HG03575 (cell line): ENCODE results near the gene GUCY2F.
A peak's percentile ranks its signal among the peaks of the same experiment; 100 is the strongest.

Experiments
- ATAC-seq: cut with Tn5 transposase; IDR thresholded peaks from one replicate; pipeline ENCODE4 v1.9.1; 2021; ENCODE audit not compliant: unreplicated experiment, insufficient number of reproducible peaks, low FRiP score; ENCODE audit errors: extremely low read depth

GUCY2F gene

GRCh38 chrX:109481986-109482385, at the start of gene GUCY2F:
Gene GUCY2F, minus strand, starts transcription at chrX:109482086. Its CDS starts 6,150 bp downstream, at chrX:109475936.
- no peak for ATAC-seq

DNA sequence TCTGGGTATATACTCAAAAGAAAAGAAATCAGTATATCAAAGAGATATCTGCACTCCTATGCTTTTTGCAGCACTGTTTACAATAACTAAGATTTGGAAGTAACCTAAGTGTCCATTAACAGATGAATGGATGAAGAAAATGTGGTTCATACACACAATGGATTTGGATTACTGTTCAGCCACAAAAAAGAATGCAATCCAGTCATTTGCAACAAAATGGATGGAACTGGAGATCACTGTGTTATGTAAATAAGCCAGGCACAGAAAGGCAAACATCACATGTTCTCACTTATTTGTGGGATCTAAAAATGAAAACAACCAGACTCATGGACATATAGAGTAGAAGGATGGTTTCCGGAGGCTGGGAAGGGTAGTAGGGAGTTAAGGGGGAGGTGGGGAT, 37.1 kb upstream of the GUCY2F start:
- ATAC-seq: no peak

GRCh38 chrX:109511113-109511512, 29.2 kb upstream of the GUCY2F start:
- no peak for ATAC-seq

DNA sequence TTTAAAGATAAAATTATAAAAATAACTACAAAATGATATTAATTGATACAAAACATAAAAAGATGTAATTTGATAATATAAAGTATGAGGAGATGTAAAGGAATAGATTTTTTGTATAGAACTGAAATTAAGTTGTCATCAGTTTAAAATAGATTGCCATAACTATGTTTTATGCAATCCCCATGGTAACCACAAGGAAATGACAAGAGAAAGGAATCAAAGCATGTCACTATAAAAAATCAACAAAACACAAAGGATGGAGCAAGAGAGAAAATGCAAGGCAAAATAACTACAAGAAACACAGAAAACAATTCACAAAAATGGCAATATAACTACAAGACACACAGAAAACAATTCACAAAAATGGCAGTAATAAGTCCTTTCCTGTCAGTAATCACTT, 27.0 kb upstream of the GUCY2F start:
- no peak for ATAC-seq

- no peak for ATAC-seq
These were observed 19.3 kb upstream of the GUCY2F start for GRCh38 chrX:109501176-109501575.

DNA sequence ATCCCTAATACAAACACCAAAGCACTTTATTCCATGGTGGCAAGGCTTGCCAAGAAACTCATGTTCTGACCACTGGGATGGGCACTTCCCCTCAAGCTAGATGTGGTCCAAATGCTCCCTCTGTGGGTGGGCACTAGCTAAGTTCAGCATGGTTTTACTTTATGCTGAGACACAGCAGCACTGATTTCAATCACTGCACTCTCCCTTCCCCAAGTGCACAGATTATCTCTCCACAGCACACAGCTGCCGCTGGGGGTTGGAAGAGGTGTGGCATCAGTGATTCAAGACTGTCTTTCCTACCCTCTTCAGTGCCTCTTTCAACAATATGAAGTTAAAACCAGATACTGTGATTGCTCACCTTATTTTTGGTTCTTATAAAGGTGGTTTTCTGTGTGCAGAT, 16.5 kb upstream of the GUCY2F start:
- no peak for ATAC-seq

GRCh38 chrX:109489174-109489573, 7.3 kb upstream of the GUCY2F start:
- no peak for ATAC-seq

DNA sequence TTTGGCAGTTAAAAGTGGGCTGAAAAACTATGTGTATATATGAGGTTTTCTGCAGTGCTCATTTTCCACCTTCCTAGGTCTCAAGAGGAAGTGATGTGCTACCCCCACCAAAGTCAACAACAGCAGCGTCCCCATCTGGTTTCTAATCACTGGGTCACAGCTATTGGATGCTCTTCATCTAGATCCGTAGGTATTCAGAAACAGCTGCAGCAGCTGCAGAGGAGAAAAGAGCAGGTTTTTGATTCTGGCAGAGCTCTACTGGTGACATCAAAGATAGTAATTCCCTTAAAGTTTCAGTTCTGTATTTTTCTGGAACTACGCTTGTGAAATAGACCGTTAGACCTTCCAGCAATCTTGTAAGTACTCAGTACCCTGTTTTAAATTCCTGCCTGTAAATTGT, 5.8 kb upstream of the GUCY2F start:
- no peak for ATAC-seq

GRCh38 chrX:109485470-109486340, 3.8 kb upstream of the GUCY2F start:
- ATAC-seq: peak; percentile 61

DNA sequence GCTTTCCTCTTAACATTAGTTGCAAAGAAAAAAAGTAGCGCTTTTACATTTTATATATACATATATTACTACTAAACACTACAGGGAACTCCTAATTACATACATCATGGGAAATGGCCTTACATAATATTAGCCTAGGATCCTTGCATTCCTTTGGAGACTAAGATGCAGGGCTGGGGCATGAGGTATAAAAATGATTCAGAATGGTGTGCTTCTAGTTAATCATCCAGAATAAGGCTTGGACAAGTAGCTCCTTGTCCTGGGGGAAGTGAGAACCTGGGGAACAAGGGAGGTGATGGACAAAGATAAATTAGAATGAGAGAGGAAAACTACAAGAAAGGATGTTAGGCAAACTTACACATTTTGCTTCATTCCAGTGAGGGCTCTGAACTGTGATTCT, 3.0 kb upstream of the GUCY2F start:
- no peak for ATAC-seq

DNA sequence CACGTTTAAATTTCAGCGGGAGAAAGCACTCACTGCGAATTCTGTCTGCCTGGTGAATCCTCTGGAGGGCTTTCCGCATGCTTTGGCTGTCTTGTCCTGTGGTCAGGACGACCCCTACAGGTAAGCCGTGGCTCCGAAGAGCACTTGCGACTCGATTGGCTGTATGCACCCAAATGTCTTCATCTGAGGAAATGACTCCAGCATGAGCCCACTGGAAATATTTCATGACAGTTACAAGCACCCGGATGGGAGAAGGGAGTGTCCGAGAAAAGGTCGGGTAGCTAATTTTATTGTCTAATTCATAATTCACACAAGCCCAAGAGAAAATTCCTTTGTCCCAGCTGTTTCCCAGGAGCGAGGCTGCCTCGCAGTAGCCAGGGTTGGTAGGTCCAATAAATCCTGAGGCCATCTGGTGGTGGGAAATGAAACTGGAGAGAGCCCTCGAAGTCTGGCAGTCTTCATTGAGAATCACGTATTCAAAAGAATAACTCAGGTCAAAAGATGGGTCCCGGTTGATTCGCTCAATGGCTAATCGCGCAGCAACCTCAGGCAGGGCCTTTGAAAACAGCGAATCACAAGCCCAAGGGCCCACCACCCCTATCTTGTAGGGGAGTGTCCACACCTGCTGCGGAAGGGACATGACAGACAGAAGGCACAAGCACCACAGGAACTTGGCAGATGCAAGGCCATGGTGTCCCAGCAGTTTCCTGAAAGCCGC, 6.6 kb downstream of the GUCY2F start:
- ATAC-seq: no peak

- ATAC-seq: no peak
These were observed 8.7 kb downstream of the GUCY2F start for GRCh38 chrX:109472939-109473735.

GRCh38 chrX:109464231-109464630, 17.7 kb downstream of the GUCY2F start:
- ATAC-seq: no peak

DNA sequence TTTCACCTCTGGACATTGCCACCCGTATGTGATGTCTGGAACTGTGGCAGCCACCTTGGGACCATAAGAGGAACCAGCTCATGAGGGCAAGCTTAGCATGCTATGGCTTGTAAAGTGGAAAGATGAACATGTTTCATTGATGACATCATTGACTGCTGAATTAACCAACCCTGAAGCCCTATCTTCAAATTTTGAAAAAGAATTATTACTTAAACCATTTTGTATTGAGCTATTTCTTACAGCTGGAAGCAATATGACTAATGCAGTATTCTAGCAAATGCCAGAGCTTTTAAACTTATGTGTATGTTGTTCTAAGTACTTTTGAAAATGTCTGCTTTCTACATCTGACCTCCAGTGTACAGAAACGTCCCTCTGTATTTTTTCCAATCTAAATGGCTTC, 18.1 kb downstream of the GUCY2F start:
- ATAC-seq: no peak

DNA sequence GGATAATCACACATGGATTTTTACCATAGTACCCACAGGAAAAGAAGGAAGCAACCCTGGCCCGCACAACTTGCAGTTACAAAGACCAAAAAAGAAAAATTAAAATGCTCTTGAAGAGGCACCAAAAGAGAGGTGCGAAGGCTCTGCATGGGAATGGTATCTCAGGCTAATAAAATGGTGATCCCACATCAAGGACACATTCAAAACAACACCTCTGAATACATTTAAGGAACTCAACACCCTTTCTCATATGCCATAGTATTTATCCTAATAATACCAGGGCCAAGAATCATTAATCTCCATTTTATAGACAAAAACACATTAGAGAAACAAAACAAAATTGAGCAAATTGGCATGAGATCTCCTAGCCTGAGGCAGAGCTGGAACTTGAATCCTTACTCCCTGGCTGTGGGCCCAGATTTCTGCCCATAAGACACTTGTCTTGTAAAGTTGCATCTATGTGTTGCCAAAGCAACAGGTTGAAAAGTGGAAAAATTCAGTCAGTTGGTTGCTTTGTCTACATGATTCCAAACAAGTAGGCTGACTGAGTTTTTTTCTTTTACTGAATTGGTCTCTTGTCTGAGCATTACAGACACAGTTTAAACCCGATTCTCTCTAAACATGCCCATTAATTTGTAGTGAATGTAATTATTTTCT, 33.5 kb downstream of the GUCY2F start:
- ATAC-seq: no peak

DNA sequence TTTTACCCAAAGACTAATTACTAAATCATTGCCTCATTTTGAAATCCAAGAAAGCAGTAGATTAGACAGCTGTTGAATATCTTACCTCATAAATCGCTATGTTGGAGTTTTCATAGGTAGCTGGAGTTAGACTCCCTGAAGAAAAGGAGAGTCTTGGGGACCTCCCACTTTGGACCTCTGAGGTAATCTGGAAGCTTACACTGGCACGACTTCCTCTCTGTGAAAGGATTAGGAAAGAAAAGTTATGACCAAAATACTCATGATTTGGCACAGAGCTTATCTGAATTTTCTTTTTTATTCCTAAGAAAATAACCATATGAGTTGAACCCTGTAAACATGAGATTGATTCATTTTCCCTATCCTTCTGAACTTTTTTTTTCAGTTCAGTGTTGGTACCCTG, 40.6 kb downstream of the GUCY2F start:
- ATAC-seq: no peak

DNA sequence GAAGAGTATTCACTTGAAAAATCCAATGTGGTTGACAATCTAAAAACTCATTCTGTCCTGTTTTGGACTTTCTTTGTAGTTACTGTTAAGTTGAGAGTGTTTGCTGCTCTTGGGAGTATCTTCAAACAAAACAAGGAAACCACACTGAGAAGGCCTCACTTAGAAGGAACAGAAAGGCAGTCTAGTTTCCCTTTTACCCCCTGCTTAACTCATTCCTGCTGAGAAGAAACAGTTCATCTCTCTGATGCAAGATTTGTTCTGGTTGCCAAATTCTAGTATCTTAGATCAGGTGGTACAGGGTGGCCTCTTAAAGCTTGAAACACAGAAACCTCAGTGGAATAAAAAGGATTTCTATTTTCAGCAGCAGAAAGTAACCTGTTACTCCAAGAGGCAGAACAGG, 41.4 kb downstream of the GUCY2F start:
- no peak for ATAC-seq

- ATAC-seq: no peak
These were observed 72.7 kb downstream of the GUCY2F start for GRCh38 chrX:109409181-109409580.

GRCh38 chrX:109403922-109404321, 78.0 kb downstream of the GUCY2F start:
- ATAC-seq: no peak
